Activated T-helper 1 cell treated with anti-CD3 and anti-CD28 coated beads, Interleukin-2, amount 50 U/mL, for 16 hours (primary cell): ENCODE results near the gene ECSCR.
"Not testable (repeated sequence)": the region's sequence is repeated elsewhere in the genome, so short reads cannot be mapped to it uniquely, and the experiment has no call there.

Source experiments
- DNase-seq, 2 donors: peaks; one replicate each; pipeline ENCODE4 v3.0.0-alpha.2; 2020; ENCODE audit warnings: low read depth in 1 of 2, low spot score in 1 of 2

The ECSCR gene

GRCh38 chr5:139414581-139415130, 47.9 kb downstream of the ECSCR start:
- DNase-seq = no peak

- DNase-seq = no peak
These were observed 48.6 kb downstream of the ECSCR start for GRCh38 chr5:139413963-139414362.

DNA sequence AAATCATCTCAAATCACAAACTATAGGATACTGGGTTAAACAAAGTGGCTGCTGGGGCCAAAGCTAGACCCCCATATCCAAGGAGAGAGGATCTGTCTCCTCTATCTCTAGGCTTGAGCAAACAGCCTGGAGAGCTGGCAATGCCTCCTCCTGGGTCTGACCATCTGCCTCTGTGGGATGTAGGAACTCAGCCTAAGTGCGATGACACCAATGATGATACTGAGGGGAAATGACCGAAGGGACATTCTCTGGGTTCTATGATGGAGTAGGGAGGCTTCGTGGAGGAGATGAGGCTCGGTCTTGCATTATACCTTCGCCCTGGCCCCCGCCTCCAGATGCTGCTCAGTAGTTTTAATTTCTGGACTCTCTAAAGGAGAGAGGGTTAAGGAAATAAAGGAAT, 49.4 kb downstream of the ECSCR start:
- DNase-seq = no peak

- no peak for DNase-seq
These were observed 51.3 kb downstream of the ECSCR start for GRCh38 chr5:139410993-139411828.

DNA sequence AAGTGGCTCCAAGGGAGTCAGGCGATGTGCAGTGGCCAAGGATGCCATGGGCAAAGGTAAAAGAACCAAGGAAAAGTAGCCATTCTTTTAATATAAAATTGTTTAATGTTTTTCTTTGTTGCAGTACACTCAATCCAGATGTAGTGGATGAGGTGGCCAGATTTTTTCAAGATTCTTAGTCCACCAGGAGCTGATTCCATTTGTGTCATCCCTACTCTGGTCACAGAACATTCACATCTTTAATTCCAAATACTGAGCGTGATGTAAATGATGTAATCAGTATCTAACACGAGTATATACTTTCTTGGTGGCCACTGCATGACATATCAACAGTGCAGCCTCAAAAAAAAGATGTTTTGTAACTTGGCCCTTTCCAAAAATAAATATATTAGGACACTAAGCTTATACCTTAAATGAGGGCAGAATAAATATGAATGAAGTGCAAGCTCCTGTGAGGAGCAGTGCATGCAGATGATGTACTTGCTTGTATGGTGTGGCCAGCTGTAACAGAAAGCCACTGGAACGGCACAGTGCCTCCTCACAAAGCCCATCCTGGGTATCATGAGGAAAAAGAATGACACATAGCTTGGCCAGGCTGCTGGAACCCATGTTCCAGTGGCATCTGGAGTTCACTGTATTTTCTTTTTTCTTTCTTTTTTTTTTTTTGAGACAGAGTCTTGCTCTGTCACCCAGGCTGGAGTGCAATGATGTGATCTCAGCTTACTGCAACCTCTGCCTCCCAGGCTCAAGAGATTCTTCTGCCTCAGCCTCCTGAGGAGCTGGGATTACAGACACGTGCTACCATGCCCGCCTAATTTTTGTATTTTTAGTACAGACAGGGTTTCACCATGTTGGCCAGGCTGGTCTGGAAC, 52.2 kb downstream of the ECSCR start:
- no peak for DNase-seq

GRCh38 chr5:139409116-139409515, 53.4 kb downstream of the ECSCR start:
- not testable (repeated sequence) for DNase-seq

DNA sequence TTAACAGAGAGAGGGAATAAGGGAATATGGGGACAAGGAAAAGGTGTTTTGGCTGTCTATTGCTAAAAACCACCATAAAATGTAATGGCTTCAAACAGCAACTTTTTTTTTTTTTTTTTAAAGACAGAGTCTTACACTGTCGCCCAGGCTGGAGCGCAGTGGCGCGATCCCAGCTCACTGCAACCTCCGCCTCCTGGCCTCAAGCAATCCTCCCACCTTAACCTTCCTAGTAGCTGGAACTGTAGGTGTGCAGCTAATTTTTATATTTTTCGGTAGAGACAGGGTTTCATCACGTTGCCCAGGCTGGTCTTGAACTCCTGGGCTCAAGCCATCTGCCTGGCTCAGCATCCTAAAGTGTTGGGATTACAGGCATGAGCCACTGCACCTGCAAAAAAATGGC, 54.4 kb downstream of the ECSCR start:
- DNase-seq = no peak

GRCh38 chr5:139407517-139407916, 55.0 kb downstream of the ECSCR start:
- DNase-seq = no peak

- no peak for DNase-seq
These were observed 55.6 kb downstream of the ECSCR start for GRCh38 chr5:139406963-139407362.

DNA sequence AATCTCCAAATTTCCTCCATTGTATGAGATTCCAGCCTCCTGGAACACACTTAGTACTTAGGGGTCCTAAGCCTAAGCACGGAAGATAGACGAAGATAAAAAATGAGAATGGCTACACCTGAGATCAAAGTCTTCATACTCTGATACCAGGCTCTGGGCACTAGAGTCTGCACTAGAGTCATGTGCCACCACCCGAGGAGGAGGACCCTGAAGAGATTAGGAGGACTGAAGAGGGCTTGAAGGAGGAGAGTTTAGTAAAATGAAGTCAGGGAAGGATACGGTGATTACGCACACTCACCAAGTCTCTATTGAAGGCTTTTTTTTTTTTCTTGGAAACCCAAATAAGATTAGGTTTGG, 58.1 kb downstream of the ECSCR start:
- no peak for DNase-seq

- peak; percentile 95 to 96 for DNase-seq
These were observed 58.6 kb downstream of the ECSCR start, which contains the start of gene SPATA24 for GRCh38 chr5:139403787-139404483. TSS of gene SPATA24 (minus strand) at chr5:139404089. CDS start at chr5:139404060, 29 bp downstream.

DNA sequence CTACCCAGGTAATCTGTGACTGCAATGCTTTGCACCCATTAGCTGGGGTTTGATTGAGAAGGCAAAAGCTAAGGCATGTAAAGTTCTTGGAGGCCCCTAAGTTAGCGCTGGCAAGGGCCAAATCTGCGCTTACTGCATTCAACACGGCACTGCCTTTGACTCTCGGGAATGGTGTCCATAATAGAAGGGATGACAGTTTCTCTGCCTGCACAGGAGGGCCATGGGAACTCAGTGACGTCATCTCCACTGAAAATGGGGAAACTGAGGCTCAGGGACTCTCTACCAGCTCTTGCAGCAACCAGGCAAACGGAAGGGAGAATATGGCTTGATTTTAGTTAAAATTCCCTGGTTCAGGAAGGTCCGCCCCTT, 59.1 kb downstream of the ECSCR start:
- no peak for DNase-seq

DNA sequence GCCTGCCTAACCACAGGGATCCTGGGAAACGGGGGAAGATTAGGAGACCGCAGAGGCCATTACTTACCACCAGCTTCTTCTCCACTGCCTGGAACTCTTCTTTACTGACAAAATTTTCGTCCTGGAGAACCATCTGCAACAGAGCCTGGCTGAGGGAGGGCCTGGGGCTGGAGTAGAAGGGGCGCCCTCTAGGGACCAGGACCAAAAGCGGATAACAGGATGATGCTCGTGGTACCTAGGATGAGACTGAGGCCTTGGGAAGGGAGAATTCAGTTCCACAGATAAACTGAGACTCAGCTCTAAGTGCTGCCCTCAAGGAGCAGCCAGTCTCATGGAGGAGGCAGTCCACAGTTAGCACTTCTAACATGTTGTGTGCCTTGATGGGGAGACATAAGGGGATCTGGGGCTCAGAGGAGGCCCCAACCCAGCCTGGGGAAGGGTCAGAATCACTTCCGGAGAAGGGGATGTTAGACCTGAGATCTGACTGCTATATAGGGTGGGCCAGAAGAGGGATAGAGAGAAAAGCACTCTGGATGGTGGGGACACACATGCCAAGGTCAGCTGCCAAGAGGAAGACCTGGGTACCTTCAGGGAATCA, 59.9 kb downstream of the ECSCR start:
- no peak for DNase-seq

- DNase-seq = no peak
These were observed 61.0 kb downstream of the ECSCR start for GRCh38 chr5:139401546-139401945.

DNA sequence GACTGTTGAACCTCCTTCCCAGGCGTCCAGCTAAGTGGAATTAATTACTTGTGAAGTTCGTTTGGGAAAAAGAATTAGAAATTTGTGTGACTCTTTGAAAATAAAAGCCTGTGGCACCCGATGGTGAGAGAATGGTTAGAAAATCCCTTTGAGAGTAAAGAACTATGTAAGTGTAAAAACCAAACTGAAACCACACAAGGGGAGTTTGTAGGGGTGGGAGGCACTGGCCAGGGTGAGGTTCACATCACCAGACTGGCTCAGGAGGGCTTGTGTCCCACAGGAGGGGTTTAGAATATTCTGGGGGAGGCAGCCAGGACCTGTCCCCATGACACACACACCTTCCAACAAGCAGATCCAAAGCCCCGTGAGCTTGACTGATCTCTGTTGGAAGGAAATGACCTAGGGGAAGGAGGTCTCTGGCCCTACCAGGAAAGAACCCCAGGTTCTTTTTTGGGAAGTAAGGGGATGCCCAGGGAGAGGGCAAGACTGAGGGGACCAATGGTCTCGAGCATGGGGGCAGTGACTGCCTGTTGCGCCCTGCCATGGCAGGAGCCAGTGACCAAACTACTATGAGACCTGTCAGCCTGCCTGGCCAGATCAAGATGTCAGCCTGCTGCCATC, 62.9 kb downstream of the ECSCR start:
- no peak for DNase-seq
